ENCODE results near the gene SHH.

Gene SHH

GRCh38 chr7:155790666-155791065 is 21.6 kb downstream of the SHH start:
- no peak for DNase-seq

GRCh38 chr7:155789001-155789725 is 23.1 kb downstream of the SHH start:
- DNase-seq = no peak

- DNase-seq = no peak
These were observed 23.7 kb downstream of the SHH start for GRCh38 chr7:155788616-155789000.

GRCh38 chr7:155787171-155787851 is 25.0 kb downstream of the SHH start:
- no peak for DNase-seq

GRCh38 chr7:155786491-155786890 is 25.8 kb downstream of the SHH start:
- DNase-seq = no peak

GRCh38 chr7:155785536-155785935 is 26.7 kb downstream of the SHH start:
- no peak for DNase-seq

- no peak for DNase-seq
These were observed 29.8 kb downstream of the SHH start for GRCh38 chr7:155782466-155782865.

GRCh38 chr7:155781433-155781832 is 30.8 kb downstream of the SHH start:
- no peak for DNase-seq

GRCh38 chr7:155780884-155781283 is 31.4 kb downstream of the SHH start:
- DNase-seq = no peak

- DNase-seq = no peak
These were observed 33.9 kb downstream of the SHH start for GRCh38 chr7:155778349-155778748.

GRCh38 chr7:155776606-155777005 is 35.7 kb downstream of the SHH start:
- DNase-seq = no peak

- no peak for DNase-seq
These were observed 36.6 kb downstream of the SHH start for GRCh38 chr7:155775691-155776090.

GRCh38 chr7:155774947-155775346 is 37.3 kb downstream of the SHH start:
- DNase-seq = no peak

- no peak for DNase-seq
These were observed 38.7 kb downstream of the SHH start for GRCh38 chr7:155773531-155773930.

GRCh38 chr7:155770241-155770640 is 42.0 kb downstream of the SHH start:
- DNase-seq = no peak

GRCh38 chr7:155769701-155770100 is 42.6 kb downstream of the SHH start:
- peak; percentile 36 for DNase-seq

- DNase-seq = no peak
These were observed 45.0 kb downstream of the SHH start for GRCh38 chr7:155766966-155767916.

GRCh38 chr7:155766386-155766785 is 45.9 kb downstream of the SHH start:
- no peak for DNase-seq

- no peak for DNase-seq
These were observed 46.8 kb downstream of the SHH start for GRCh38 chr7:155765458-155765857.

GRCh38 chr7:155764438-155764793 is 47.8 kb downstream of the SHH start:
- no peak for DNase-seq

- DNase-seq = peak; percentile 63
These were observed 48.4 kb downstream of the SHH start for GRCh38 chr7:155763691-155764437.

GRCh38 chr7:155763122-155763521 is 49.1 kb downstream of the SHH start:
- no peak for DNase-seq

GRCh38 chr7:155762655-155763054 is 49.6 kb downstream of the SHH start:
- DNase-seq = no peak
